Neutrophil (primary cell): ENCODE measurements around the gene NDUFB4.
A peak's percentile ranks its signal among the peaks of the same experiment; 100 is the strongest.

ENCODE experiments used
- H3K27ac ChIP-seq: fragments of 200-600 bp; sonication (generic); 2 replicates; pipeline ENCODE4 v1.5.1; 2016; ENCODE audit warnings: mild to moderate bottlenecking, moderate library complexity
- H3K27me3 ChIP-seq: fragments of 200-600 bp; sonication (generic); 2 replicates; pipeline ENCODE4 v1.6.0; 2016; ENCODE audit warnings: mild to moderate bottlenecking
- H3K36me3 ChIP-seq: fragments of 200-600 bp; sonication (generic); 2 replicates; pipeline ENCODE4 v1.5.1; 2017
- H3K4me1 ChIP-seq, 2 experiments: fragments of 200-600 bp in 1 of 2; sonication (generic) in 1 of 2; 1 replicate in 1 of 2; 2 replicates in 1 of 2; pipeline versions ENCODE4 v1.5.1 to v1.6.1; 2013 to 2016; ENCODE audit warnings: low read depth in 1 of 2, low read length in 1 of 2, mild to moderate bottlenecking in 1 of 2, moderate library complexity in 1 of 2; ENCODE audit not compliant: control insufficient read depth in 1 of 2, insufficient read depth in 1 of 2
- H3K4me3 ChIP-seq, 2 experiments: fragments of 200-600 bp in 1 of 2; sonication (generic) in 1 of 2; 1 replicate in 1 of 2; 2 replicates in 1 of 2; pipeline ENCODE4 v1.5.1; 2013 to 2016; ENCODE audit warnings: low read depth in 1 of 2, low read length in 1 of 2, mild to moderate bottlenecking in 1 of 2, moderate library complexity in 1 of 2
- H3K9me3 ChIP-seq: fragments of 200-600 bp; sonication (generic); 2 replicates; pipeline ENCODE4 v1.5.1; 2016
- CTCF ChIP-seq: fragments of 200-600 bp; sonication (generic); IDR thresholded peaks from 2 replicates; pipeline ENCODE4 v1.5.1; 2016; ENCODE audit warnings: antibody characterized with exemption

The NDUFB4 gene

GRCh38 chr3:120561251-120562045 lies 34.7 kb upstream of the NDUFB4 start:
- no peaks in the 10 kb centered on the region for H3K9me3 ChIP-seq
- H3K4me3 ChIP-seq = no peak overlapping the region
- H3K27me3 ChIP-seq = no peaks in the 10 kb centered on the region
- peaks cover 10 to 13% of the 10 kb centered on the region in 2 experiments for H3K4me1 ChIP-seq
- no peak overlapping the region for H3K27ac ChIP-seq
- peak; percentile 75 for TF ChIP-seq CTCF
- no peaks in the 10 kb centered on the region for H3K36me3 ChIP-seq

- H3K9me3 ChIP-seq = no peaks in the 10 kb centered on the region
Measured at GRCh38 chr3:120563356-120564022, 32.6 kb upstream of the NDUFB4 start.

GRCh38 chr3:120566243-120566975 lies 29.7 kb upstream of the NDUFB4 start:
- no peak for TF ChIP-seq CTCF
- no peak overlapping the region for H3K4me3 ChIP-seq
- H3K27ac ChIP-seq = no peak overlapping the region
- H3K9me3 ChIP-seq = no peaks in the 10 kb centered on the region
- H3K27me3 ChIP-seq = no peaks in the 10 kb centered on the region
- no peaks in the 10 kb centered on the region for H3K4me1 ChIP-seq
- H3K36me3 ChIP-seq = no peaks in the 10 kb centered on the region

More at GRCh38 chr3:120563356-120564022, 32.6 kb upstream of the NDUFB4 start:
- TF ChIP-seq CTCF = no peak
- Histone ChIP-seq H3K4me1 (peaks cover 10 to 13% of the 10 kb centered on the region in 2 experiments), H3K36me3 (no peaks in the 10 kb centered on the region), H3K4me3 (no peak overlapping the region), H3K27ac (no peak overlapping the region), H3K27me3 (no peaks in the 10 kb centered on the region)

GRCh38 chr3:120567370-120568201 lies 28.6 kb upstream of the NDUFB4 start:
- Histone ChIP-seq H3K27me3 (no peaks in the 10 kb centered on the region), H3K27ac (no peak overlapping the region), H3K36me3 (no peaks in the 10 kb centered on the region), H3K9me3 (no peaks in the 10 kb centered on the region), H3K4me3 (no peak overlapping the region), H3K4me1 (no peaks in the 10 kb centered on the region)
- TF ChIP-seq CTCF = no peak

- H3K27me3 ChIP-seq = no peaks in the 10 kb centered on the region
- no peak for TF ChIP-seq CTCF
Measured at GRCh38 chr3:120568202-120568531, 28.0 kb upstream of the NDUFB4 start.

More at GRCh38 chr3:120568202-120568531, 28.0 kb upstream of the NDUFB4 start:
- no peaks in the 10 kb centered on the region for H3K4me1 ChIP-seq
- H3K4me3 ChIP-seq = no peak overlapping the region
- H3K9me3 ChIP-seq = no peaks in the 10 kb centered on the region
- no peak overlapping the region for H3K27ac ChIP-seq
- no peaks in the 10 kb centered on the region for H3K36me3 ChIP-seq
